ENCODE data around the gene DDRGK1. TPM values are rescaled to one million over a fixed set of nuclear protein-coding genes. Genes with fewer than 3 reads are reported as not detected.

DDRGK1 gene
- total RNA-seq, 1 donor from 2014 or later, result 25.9 TPM

GRCh38 chr20:3235666-3236324, 31.3 kb upstream of the DDRGK1 start:
- DNase-seq (ENCODE audit: low read depth, low spot score), result no peak

DNA sequence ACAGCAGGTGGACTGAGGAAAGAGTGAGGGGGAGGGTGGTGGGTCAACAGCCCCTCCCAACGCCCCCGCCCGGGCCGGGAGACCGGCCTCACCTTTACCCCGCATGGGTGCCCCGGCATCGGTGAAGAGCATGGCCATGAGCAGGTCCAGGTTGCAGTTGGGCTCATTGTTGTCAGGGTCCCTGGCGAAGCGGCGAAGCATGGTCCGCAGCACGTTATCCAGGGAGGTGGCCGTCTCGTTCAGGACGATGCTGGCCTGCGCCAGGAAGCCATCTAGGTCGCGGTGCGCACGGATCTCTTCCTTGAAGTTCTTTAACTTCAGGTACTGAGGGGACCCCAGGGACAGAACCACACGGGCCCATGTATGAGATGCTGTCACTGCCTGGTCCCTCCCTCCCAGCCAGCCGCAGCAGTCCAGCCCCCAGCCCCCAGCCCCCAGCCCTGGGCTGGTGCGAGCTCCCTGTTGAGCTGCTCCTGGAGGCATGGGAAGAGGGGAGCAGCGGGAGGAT, 29.6 kb upstream of the DDRGK1 start:
- no peak for DNase-seq (ENCODE audit: low read depth, low spot score)

- no peak for DNase-seq (ENCODE audit: low read depth, low spot score)
These were observed 28.9 kb upstream of the DDRGK1 start for GRCh38 chr20:3233131-3233990.

DNA sequence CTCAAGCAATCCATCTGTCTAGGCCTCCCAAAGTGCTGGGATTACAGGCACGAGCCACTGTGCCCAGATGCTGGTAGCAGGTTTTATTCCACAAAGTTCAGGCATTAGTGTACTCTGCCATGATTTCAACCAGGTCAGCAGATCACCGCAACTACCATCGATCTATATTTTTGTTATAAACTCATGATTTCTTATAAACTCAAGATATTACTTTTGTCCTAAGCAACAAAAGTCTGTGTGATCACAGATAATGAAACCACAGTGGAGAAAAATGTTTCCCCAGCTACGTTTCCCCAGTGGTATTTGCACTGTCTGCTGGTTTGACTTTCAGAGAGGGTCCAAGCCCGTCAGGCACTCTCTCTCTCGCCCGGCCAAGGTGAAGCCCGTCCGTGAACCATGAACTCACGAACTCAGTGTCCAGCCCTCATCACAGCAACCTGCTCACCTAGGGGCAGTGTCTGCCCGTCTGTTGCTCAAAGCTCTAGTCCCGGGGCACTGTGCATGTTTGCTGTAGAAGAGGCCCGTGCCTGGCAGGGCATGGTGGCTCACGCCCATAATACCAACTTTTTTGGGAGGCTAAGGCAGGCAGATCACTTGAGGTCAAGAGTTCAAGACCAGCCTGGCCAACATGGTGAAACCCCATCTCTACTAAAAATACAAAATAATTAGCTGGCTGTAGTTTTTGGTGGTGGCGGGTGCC, 27.6 kb upstream of the DDRGK1 start:
- no peak for DNase-seq (ENCODE audit: low read depth, low spot score)

DNA sequence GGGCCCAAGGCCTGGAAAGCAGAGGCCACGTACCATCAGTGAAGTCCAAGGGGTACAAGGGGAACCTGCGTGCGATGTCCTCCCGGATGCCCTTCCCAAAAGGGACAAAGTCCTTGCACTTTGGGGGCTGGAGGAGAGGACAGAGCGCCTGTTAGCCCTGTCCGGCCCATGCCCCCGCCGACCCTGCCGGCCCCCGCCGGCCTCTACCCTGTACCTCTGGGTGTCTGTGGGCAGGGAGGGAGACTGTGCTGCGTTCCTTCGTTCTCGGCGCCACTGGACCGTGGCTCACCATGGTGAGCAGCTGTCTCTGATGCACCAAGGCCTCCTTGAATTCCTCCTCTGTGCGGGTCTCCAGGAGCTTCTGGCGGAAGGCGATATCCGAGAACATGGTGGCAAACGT, 26.6 kb upstream of the DDRGK1 start:
- no peak for DNase-seq (ENCODE audit: low read depth, low spot score)

DNA sequence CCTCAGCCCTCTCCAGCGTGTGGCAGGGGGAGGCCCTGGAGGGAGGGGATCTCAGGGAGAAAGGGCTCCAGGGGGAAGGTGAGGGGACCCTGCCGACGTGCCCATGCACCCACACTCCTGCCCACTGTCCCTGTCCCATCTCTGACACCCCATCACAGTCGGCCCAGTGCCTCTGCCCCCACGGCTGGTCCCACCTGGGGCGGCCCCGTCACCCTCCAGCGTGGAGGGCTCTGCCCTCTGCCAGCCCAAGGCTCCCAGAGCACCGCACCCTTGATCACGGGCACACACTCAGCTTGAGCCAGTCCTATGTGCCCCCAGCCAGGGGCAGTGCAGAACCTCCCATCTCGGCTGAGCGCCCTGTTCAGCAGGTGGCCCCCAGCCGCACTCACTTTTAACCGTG, 25.3 kb upstream of the DDRGK1 start:
- DNase-seq (ENCODE audit: low read depth, low spot score), result no peak

GRCh38 chr20:3229158-3229557, 24.7 kb upstream of the DDRGK1 start:
- no peak for DNase-seq (ENCODE audit: low read depth, low spot score)

GRCh38 chr20:3228750-3229032, 24.2 kb upstream of the DDRGK1 start:
- no peak for DNase-seq (ENCODE audit: low read depth, low spot score)

GRCh38 chr20:3227936-3228749, 23.7 kb upstream of the DDRGK1 start:
- no peak for DNase-seq (ENCODE audit: low read depth, low spot score)

DNA sequence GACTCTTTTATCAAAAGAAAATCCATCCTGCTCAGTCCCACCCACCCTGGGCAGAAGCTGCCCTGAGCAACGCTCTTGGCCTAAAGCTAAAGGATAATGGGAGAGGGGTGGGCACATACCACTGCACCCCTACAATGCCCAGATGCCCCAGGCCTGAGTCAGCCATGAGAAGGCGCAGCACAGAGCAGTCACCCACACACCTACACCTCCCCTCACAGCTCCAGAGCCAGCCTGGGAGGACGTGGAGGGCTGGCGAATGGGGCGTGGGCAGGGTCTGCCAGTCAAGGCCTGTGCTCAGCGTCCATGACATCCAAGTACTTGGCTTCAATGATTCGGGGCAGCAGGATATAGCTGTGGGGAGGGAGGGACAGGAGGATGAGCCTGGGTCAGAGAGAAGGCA, 23.0 kb upstream of the DDRGK1 start:
- no peak for DNase-seq (ENCODE audit: low read depth, low spot score)

DNA sequence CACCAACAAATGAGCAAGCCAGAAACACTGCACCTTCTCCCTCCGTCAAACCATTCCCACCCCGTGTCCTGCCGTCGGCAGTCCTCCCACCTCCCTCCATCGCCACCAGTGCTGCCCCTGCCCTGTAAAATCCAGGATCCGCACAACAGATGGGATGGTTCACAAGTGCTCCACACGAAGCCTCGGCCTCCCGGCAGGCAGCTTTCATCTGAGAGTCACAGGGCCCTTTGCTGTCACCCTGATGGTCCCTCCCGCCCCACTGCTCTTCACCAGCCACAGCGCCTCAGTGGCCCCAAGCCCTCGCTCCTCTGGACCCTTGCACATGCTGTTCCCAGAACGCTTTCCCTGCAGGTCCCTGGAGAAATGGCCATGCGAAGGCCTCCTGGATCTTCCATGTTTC, 22.4 kb upstream of the DDRGK1 start:
- DNase-seq (ENCODE audit: low read depth, low spot score), result no peak

DNA sequence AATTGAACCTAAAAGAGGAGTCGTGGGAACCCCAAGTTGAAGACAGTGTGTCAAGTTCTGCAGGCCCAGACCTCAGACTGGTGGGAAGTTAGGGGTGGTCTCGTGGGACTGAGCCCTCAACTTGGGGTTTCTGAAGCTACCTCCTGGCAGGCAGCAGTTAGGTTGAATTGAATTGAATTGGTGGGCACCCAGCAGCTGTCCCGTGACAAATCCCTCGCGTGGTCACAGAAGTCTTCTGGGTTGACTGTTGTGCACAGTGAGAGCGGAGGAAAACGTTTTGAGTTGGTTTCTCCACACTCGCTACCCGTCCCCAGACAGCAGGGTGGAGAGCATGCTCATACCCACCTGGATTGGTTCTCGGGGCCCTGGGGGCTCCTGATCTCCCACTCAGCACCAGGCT, 21.6 kb upstream of the DDRGK1 start:
- DNase-seq (ENCODE audit: low read depth, low spot score), result no peak

DNA sequence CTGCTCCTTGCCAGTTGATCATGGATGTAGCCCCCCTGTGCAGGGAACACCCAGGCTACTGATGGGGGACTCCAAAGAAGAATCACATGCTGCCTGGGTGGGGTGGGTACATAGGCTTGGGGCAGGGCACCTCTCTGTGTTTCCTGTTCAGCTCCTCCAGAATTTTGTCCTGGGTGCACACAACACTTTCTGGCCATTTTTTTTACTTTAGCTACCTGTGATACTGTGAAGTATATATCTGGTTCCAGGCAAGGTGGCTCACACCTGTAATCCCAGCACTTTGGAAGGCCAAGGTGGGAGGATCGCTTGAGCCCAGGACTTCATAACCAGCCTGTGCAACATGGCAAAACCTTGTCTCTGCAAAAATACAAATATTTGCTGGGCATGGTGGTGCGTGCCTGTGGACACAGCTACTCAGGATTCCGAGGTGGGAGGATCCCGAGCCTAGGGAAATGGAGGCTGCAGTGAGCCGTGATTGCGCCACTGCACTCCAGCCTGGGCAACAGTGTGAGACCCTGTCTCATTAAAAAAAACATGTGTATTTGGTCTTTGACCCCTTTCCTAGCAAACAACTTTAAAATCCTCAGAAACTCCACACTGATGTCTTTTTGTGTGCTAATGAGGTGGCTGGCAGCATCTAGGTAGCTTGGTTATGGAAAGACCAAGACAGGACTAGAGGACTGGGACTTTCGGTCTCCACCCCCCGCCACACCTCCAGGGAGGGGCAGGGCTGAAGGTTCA, 20.4 kb upstream of the DDRGK1 start:
- no peak for DNase-seq (ENCODE audit: low read depth, low spot score)

- no peak for DNase-seq (ENCODE audit: low read depth, low spot score)
These were observed 19.7 kb upstream of the DDRGK1 start for GRCh38 chr20:3223994-3224680.

GRCh38 chr20:3223651-3223993, 19.1 kb upstream of the DDRGK1 start:
- DNase-seq (ENCODE audit: low read depth, low spot score), result no peak

- DNase-seq (ENCODE audit: low read depth, low spot score), result no peak
These were observed 18.4 kb upstream of the DDRGK1 start for GRCh38 chr20:3222635-3223600.

DNA sequence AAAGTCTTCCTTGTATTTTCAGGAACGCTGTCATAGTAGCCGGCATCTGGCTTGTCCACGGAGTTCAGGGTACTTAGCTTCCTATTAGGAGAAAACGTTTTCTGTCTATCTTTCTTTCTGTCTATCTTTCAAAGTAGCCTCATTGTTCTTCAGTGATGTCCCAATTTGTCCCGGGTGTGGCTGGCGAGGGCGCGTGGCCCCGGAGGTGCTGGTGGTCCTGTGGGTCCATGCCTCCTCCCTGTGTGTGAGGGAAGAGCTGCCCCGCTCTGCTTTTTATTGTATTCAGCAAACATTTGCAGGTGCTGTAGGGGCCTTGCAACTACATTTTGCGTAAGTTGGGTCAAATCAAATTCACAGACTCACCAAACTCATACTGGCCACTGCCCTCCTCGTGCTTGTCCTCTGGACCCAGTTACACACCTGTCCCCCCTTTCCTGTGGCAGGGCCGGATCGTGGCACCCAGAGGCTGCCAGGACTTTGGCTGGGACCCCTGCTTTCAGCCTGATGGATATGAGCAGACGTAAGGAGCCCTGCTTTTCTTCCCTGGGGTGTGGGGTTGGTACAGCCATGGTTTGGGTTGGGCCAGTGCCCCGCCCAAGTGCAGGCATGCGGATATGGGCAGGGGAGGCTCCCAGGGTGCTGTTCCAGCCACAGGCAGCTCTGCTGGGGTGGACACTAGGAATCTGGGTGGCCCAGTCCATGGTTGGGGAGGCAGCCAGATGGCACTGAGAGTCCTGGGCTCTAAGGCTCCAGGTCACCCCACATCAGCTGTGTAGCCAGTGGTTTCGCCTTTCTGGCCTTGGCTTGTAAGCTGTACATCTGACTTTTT, 17.1 kb upstream of the DDRGK1 start:
- no peak for DNase-seq (ENCODE audit: low read depth, low spot score)

DNA sequence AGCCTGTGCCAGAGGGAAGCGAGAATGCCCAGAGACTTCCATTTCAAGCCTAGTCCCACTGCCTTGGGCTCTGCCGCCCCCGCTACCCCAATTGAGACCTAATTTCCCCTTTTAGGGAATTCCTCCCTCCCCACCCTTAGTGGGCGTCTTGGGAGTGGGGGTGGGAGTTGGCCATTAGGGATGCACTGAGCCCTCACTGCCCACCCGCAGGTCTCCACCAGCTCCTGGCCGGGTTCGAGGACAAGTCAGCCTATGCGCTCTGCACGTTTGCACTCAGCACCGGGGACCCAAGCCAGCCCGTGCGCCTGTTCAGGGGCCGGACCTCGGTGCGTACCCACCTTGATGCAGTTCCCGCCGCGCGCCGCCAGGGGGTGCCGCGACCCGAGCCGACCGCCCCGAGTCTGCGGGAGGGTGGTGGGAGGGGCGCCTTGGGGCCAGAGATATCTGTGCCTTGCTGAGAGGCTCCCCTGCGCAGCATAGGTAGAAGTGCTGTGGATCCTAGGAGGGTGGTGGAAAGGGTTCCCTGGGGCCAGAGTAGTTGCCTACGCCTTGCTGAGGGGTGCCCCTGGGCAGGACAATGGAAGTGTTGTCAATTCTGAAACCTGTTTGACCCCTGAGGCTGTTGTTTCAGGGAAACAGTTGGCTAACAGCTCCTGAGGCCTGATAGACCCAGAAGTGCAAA, 14.0 kb upstream of the DDRGK1 start:
- no peak for DNase-seq (ENCODE audit: low read depth, low spot score)

Measured in pulmonary artery endothelial cell (primary cell).